GM19240 (cell line): ENCODE data around the gene SENP7.
"Not testable (repeated sequence)": the region's sequence is repeated elsewhere in the genome, so short reads cannot be mapped to it uniquely, and the experiment has no call there.

ENCODE experiments used
- DNase-seq: peaks from one replicate; pipeline ENCODE4 v3.0.0; 2011; ENCODE audit warnings: low spot score; ENCODE audit not compliant: insufficient read length

Gene SENP7

DNA sequence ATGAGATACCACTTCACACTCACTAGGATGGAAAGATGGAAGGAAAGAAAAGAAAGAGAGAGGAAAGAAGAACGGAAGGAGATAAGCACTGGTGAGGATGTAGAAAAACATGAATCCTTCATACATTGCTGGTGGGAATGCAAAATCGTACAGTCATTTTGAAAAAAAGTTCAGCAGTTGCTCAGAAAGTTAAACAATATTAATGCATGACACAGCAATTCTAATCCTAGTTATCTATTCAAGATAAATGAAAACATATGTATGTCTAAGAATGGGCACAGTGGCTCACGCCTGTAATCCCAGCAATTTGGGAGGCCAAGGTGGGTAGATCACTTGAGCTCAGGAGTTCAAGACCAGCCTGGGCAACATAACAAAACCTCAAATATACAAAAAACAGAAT, 59.1 kb downstream of the SENP7 start:
- DNase-seq = no peak

DNA sequence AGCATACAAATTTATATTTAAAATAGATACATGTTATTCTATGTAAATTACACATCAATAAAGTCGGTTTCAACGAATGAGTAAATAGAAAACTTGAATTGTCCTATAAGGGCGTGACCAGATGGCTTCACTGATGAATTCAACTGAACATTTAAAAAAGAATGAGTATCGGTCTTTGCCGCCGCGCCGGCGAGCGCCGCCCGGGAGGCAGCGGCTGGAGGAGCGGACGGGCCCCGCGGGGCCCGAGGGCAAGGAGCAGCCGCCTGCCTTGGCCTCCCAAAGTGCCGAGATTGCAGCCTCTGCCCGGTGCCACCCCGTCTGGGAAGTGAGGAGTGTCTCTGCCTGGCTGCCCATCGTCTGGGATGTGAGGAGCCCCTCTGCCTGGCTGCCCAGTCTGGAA, 74.4 kb downstream of the SENP7 start:
- not testable (repeated sequence) for DNase-seq

DNA sequence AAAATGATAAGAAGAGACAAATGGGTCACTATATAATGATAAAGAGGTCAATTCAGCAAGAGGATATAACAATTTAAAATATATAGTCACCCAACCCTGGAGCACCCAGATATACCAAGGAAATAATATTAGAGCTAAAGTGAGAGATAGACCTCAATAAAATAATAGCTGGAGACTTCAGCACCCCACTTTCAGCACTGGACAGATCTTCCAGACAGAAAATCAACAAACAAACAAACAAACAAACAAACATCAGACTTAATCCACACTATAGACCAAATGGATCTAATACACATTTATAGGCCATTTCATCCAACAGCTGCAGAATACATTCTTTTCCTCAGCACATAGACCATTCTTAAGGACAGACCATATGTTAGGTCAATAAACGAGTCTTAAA, 79.4 kb downstream of the SENP7 start:
- DNase-seq = no peak

DNA sequence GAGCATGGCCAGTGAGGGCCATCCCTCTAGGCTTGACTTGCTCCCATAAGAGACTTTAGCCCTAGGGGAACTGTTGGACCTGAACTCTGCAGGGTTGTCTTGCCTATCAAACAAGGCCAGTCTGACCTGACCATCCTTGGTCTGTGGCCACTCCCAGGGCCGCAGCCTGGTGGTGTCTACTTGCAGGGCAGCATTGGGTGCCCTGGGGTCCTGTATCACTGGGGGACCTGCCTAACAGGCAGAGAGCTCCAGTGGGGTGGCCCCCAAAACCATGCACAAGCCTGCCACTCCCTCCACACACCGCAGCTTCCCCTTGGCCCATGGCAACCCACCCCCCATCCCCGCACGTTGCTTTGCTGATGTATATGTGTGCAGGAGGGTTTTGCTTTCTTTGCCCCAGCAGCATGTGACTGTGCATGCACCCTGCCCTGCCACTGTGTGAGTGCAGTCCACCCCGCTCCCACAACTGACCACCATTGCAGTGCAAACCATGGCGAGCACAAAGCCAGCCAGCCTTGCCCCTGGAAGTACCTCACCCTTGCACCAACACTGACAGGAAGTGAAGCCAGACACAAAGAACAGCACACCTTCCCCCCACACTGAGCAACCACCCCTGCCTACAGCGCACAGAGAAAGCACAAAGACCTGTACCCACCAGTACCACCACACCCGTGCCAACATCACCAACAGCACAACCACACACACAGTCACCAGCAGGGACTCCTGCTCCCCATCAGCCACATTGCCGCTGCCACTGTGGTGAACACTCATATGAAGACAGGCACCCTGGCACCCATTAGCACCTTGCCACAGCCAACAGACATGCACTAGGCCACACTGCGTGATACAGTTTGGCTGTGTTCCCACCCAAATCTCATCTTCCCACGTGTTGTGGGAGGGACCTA, 88.8 kb downstream of the SENP7 start:
- DNase-seq = no peak

DNA sequence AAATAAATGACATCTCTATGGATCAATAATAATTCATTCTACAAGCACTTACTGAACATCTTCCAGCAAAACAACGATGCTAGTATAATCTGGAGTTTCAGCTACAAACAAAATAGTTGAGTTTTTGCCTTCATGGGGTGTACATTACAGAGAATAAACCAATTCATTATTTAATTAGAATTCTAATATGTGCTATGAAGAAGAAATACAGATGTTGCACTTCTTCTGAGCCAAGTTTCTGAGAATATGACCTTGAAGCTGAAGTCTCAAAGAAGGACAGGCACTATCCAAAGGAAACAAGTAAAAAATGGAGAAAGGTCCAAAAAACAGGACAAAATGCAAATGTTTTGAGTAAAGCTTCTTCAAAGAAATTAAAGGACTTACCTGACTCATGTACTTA, 94.2 kb downstream of the SENP7 start:
- no peak for DNase-seq

DNA sequence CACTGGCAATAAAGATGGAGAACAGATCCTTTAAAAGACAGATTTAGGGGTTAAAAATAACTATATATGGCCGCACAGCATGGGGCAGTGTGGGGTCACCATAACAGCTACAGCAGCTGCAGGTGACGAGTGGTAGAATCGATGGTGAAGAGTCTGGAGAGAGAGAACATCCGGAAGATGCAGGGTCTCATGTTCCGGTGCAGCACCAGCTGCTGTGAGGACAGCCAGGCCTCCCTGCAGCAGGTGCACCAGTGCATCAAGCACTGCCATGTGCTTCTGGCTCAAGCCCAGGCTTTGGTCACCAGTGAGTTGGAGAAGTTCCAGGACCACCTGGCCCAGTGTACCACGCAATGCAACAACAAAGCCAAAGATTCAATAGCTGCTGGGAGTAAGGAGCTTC, 98.9 kb downstream of the SENP7 start:
- no peak for DNase-seq

DNA sequence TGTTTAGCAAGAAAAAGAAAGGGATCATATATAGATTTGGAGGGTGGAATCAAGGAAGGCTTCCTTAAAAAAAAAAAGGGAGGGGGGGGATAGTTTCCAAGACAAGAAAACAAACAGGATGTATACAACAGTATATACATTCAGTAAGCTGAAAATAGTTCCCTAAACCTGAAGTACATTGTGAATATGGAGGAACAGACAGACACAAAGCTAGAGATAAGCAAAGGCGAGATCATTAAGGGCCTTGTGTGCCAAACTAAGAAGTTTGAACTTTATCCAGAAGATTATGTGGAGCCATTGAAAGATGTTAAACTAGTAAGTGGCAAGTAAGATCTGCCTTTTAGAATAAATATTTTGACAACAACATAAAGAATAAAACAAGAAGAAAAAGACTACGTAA, 99.4 kb downstream of the SENP7 start:
- DNase-seq = no peak

DNA sequence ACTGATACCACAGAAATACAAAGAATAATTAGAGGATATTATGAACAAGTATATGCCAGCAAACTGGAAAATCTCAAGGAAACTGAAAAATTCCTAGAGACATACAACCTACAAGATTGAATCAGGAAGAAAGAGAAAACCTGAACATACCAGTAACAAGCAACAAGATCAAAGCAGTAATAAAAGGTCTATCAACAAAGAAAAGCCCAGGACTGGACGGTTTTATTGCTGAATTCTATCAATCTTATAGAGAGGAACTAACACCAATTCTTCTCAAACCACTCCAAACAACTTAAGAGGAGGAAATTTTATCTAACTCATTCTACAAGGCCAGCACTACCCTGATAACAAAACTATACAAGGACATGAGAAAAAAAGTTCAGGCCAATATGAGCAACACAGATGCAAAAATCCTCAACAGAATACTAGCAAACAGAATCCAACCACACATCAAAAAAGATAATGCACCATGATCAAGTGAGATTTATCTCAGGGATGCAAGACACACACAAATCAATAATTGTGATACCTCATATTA, 121.5 kb downstream of the SENP7 start:
- no peak for DNase-seq

DNA sequence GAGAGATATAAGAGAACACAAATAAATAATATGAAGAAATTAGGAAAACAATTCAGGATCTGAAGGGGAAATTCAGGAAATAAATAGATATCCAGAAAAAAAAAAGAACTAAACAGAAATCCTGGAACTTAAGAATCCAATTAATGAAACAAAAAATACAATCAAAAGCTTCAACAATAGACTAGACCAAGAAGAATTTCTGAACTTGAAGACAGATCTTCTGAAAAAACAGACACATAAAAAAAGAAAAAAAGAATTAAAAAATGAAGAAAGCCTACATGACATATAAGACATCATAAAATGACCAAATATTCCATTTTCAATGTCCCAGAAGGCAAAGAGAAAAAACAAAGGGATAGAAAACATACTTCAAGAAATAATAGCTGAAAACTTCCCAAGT, 124.3 kb downstream of the SENP7 start:
- no peak for DNase-seq

DNA sequence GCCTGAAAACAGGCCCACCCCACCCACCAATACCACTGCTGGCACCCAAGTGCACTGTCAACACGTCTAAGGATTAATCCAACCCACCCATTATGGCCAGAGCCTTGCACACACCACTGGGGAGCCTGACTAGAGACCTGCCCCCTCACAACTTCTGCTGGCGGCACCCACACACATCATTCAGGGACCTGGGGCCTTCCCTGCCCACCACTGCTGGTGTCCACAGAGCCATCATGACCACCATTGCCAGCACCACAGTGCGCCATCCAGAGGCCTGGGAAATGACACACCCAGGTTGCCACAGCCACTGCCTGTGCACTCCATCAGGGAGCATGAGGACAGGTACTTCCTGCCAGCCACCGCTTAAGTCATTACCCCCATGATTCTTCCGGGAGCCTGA, 125.7 kb downstream of the SENP7 start:
- DNase-seq = no peak

DNA sequence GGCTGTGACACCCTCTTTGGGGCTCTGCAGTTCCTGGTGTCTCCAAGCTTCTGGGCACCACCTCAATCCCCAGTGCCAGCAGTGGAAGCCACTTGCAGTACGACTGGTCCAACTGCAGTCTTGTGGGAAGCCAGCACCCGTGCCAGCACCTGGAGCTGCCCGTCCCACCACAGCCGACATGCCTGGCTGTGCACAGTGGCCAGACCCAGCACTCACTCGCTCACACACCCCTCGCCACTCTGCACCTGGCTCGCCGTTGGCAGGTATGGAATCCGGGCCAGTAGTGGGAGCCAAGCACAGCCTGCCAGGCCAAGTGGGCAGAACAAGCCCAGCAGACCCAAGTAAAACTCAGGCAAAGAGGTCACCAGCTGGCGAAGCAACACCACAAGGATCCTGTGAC, 128.6 kb downstream of the SENP7 start:
- DNase-seq = no peak

DNA sequence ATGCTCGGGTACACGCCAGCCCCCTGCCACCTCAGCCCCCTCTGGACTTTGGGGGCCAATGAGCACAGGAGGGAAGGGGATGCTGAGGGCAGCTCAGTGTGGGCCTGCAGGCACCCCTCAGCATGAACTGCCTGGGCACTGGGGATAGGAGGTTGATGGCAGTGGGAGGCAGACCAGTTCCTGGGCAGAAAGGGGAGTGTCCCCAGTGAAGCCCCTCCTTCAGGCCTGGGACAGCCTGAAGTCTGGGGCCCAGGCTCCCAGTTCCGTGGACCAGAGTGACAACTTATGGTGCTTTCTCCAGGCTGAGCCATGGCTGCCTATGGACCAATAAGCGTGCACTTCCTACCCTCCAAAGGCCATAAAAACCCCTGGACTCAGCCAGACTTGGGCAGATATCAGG, 129.4 kb downstream of the SENP7 start:
- DNase-seq = no peak

DNA sequence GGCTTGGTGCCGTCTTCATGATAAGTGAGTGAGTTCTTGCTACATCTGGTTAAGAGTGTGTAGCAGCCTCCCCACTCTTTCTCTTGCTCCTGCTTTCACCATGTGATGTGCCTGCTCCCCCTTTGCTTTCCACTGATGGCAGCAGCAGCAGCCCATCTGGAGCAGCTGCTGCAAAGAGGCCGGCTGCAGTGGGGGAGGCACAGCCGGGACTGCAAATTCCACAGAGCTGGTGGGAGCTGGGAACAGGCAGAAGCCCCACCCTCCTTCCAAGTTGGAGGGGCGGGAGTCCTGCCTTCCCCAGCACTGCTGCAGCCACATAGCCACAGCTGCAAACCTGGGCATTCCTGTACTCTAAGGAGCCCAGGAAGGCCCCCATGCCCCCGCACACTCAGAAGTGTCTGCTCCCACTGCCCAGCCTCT, 129.8 kb downstream of the SENP7 start:
- no peak for DNase-seq

DNA sequence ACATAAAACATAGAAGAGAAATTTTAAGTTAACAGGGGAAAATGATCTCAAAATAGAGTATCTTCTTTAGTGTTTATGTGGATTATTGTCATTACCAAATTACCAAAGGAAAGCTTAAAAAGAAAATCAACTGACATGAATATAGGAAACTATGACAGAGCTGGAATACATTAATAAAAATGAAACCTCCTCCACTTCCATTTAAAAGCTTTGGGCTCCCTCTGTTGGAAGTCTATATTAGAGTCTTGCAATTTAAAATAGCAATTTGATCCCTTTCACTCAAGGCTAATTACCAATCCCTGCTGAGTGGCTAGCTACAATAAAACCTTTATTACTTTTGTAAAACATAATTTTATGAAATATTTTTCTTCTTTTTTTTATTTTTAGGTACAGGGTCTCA, 131.2 kb downstream of the SENP7 start:
- no peak for DNase-seq

DNA sequence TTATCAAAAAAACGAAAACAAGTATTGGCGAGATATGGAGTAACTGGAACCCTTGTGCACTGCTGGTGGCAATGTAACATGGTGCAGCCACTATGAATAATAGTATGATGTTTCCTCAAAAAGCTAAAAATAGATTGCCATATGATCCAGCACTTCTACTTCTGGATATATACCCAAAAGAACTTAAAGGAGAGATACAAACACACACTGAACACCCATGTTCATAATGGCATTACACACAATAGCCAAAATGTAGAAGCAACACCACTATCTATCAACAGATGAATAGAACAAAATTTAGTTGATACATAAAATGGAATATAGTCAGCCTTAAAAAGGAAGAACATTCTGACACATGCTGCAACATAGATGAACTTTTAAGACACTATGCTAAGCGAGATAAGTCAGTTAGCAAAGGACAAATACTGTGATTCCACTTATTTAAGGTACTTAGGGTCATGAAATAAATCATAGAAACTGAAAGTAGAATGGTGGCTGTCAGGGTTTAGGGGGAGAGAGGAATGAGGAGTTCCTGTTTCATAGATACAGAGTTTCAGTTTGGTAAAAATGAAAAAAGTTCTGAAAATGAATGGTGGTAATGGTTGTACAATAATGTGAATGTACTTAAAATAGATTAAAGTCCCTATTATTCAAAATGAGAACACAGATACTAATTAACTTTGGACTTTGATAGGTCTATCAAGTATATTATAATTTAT, 133.2 kb downstream of the SENP7 start:
- peak; percentile 8 for DNase-seq

DNA sequence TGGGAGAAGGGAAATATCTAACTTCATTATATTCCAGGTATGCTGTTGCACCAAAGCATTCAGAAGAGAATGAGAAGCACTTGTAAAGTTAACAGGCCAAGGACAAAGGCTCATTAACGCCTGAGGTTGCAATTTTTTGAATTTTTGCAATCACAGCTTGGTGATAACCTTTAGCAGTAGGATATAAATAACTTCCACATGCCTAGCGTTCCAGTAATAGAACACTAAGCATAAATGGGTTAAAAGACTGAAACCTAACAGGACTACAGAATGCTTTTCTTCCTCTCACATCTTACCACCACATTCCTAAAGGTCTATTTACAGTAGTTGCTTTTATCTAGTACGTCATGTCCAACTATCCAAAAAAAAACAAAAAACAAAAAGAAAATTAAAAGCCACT, 135.2 kb downstream of the SENP7 start:
- DNase-seq = no peak

DNA sequence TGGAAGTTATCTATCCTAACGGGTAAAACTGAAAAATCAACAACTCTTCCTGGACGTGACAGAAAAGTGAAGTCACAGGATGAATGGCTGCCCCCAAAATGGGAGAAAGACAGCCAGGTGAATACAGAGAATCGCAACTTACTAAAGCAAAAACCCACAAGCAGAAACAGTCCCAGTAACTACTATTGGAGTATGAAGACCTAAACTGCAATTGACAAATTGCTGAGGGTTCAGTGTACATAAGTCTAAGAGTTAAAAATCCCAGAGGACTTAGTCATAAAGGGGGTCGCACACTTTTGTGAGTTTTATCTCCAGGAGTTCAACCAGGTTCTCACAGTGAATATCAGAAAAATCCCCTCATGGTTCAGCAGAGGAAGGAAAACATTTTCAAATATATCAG, 135.8 kb downstream of the SENP7 start:
- DNase-seq = no peak

DNA sequence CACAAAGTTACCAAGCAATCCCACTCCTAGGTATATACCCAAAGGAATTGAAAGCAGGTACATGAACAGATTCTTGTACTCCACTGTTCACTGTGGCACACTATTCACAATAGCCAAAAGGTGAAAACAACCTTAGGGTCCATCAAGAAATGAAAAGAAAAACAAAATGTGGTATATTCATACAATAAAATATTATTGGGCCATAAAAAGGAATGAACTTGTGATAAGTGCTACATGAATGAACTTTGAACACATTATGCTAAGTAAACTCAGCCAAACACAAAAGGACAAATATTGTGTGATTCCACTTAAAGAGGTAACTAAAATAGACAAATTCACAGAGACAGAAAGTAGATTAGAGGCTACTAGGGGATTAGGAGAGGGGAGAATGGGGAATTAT, 137.4 kb downstream of the SENP7 start:
- DNase-seq = no peak

DNA sequence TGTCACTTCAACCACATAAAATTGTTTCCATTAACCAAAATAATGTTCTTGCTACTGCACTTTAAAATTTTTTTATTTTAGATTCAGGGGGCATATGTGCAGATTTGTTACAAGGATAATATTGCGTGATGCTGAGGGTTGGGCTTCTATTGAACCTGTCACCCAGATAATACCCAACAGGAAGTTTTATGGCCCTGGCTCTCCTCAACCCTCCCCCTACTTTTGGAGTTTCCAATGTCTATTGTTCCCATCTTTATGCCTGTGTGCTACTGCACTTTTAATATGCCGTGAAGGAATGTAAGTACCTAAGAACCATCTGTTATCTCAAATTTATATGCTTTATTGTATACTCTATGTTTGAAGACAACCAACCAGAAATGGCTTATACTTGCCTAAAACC, 150.6 kb downstream of the SENP7 start:
- no peak for DNase-seq

DNA sequence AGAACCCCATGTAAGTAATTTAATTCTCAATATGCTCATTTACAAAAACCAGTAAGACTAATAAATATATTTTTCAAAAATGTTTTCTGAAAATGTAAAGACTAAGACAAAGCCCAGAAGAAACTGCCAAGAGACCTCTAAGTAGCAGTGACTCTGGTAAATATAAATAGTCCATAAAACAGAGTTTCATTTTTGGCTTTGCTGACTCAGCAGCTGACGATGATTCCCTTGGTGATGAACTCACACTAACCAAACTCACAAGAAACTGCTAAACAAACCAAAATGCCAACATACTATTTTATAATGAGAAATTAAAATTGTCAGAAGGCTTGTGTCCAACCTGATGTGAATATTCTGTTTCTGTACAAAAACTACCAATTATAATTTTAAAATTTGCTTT, 161.2 kb downstream of the SENP7 start:
- no peak for DNase-seq

DNA sequence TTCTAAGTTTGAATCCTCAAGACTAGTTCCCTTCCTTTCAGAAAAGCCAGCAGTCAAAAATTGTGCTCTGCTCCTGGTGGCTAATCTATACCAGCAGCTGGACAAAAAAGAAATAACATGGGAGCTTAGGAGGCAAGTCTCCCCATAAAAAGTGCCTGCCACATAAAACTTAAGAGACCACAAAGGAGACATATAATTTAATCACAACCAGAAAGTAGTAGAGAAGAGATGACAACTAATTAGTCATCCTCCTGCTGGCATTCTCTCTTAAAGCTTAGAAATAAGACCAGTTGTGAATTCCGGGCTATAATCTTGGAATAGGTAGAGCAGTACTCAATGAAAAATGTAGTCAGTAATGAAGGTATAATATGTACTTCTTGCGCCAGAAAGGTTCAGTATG, 172.4 kb downstream of the SENP7 start:
- DNase-seq = no peak

DNA sequence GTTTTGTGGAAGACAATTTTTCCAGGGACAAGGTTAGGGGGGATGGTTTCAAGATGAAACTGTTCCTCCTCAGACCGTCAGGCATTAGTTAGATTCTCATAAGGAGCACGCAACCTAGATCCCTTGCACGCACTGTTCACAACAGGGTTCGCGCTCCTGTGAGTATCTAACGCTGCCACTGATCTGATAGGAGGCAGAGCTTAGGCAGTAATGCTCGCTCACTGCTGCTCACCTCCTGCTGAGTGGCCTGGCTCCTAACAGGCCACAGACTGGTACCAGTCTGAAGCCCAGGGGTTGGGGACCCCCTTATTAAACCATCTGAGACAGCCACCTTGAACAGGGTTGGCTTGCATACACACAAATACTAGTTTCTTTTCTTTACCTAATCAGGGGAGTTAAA, 179.1 kb downstream of the SENP7 start:
- no peak for DNase-seq
